WERI-Rb-1 (cell line): Measurements from ENCODE around the gene AGBL1.

ENCODE experiments used
- DNase-seq: peaks from one replicate; pipeline ENCODE4 v3.0.0-alpha.2; 2020
- H3K27ac ChIP-seq: fragments of 250-450 bp; sonication (Bioruptor Pico); 2 replicates; pipeline ENCODE4 v1.5.1; 2020; ENCODE audit warnings: mild to moderate bottlenecking, moderate library complexity
- H3K27me3 ChIP-seq: fragments of 250-450 bp; sonication (Bioruptor Pico); 2 replicates; pipeline ENCODE4 v1.5.1; 2021; ENCODE audit warnings: mild to moderate bottlenecking, low read depth, moderate library complexity; ENCODE audit not compliant: insufficient read depth, severe bottlenecking
- H3K36me3 ChIP-seq: fragments of 250-450 bp; sonication (Bioruptor Pico); 2 replicates; pipeline ENCODE4 v1.5.1; 2020; ENCODE audit warnings: mild to moderate bottlenecking, moderate library complexity
- H3K4me3 ChIP-seq: 2 replicates; pipeline ENCODE4 v1.5.1; 2011; ENCODE audit warnings: low read depth, mild to moderate bottlenecking, control low read depth, low read length
- H3K9me3 ChIP-seq: fragments of 250-450 bp; sonication (Bioruptor Pico); 2 replicates; pipeline ENCODE4 v1.5.1; 2021; ENCODE audit warnings: mild to moderate bottlenecking, moderate library complexity; ENCODE audit not compliant: severe bottlenecking
- CTCF ChIP-seq: IDR thresholded peaks from 2 replicates; pipeline ENCODE4 v1.5.1; 2011; ENCODE audit warnings: low read depth, mild to moderate bottlenecking, control low read depth, inconsistent platforms, low read length

Gene AGBL1

GRCh38 chr15:86802244-86802643 lies 722.6 kb downstream of the AGBL1 start:
- H3K27me3 ChIP-seq: peaks cover 48% of the 10 kb centered on the region
- no peak overlapping the region for H3K27ac ChIP-seq
- H3K9me3 ChIP-seq: no peaks in the 10 kb centered on the region
- no peak for TF ChIP-seq CTCF
- no peak for DNase-seq
- H3K36me3 ChIP-seq: no peaks in the 10 kb centered on the region
- H3K4me3 ChIP-seq: no peak overlapping the region

DNA sequence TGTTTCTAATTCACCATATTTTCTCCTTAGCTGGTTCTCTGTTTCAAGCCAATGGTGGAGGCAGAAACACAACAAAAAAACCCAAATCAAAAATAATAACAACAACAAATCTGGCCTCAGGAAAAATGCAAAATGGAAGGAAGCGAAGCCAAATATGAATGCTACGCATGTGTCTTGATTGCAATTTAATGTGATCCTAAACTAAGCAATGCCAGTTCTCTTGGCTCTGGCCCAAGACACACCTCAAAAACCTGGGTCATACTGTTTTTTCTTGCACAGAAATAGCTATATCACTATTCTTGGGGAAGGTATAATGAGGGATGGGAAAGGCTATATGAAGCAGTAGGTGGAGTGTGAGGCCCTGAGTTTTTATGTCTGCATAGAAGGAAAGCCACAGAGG lies 724.7 kb downstream of the AGBL1 start:
- Histone ChIP-seq H3K27ac (no peak overlapping the region), H3K4me3 (no peak overlapping the region), H3K27me3 (peaks cover 44% of the 10 kb centered on the region), H3K36me3 (no peaks in the 10 kb centered on the region), H3K9me3 (no peaks in the 10 kb centered on the region)
- DNase-seq: no peak
- TF ChIP-seq CTCF: no peak

GRCh38 chr15:86810329-86810728 lies 730.7 kb downstream of the AGBL1 start:
- DNase-seq: no peak
- no peak for TF ChIP-seq CTCF
- Histone ChIP-seq H3K27me3 (peaks cover 23% of the 10 kb centered on the region), H3K4me3 (no peak overlapping the region), H3K36me3 (no peaks in the 10 kb centered on the region), H3K9me3 (no peaks in the 10 kb centered on the region), H3K27ac (no peak overlapping the region)

DNA sequence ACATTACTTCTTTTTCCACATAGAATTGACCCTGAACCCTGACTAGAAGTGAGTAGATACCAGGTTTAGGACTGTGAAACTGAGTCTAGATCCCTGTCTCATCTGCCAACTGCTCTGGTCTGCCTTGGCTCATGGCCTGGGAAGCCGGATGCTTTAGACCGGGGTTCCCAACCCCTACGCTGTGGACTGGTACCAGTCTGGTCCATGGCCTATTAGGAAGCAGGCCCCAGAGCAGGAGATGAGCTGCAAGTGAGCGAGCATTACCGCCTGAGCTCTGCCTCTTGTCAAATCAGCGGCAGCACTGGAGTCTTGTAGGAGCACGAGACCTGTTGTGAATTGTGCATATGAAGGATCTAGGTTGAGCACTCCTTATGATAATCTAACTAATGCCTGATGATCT lies 734.2 kb downstream of the AGBL1 start:
- no peak overlapping the region for H3K27ac ChIP-seq
- DNase-seq: no peak
- TF ChIP-seq CTCF: no peak
- H3K27me3 ChIP-seq: peaks cover 19% of the 10 kb centered on the region
- no peaks in the 10 kb centered on the region for H3K9me3 ChIP-seq
- H3K36me3 ChIP-seq: no peaks in the 10 kb centered on the region
- no peak overlapping the region for H3K4me3 ChIP-seq

DNA sequence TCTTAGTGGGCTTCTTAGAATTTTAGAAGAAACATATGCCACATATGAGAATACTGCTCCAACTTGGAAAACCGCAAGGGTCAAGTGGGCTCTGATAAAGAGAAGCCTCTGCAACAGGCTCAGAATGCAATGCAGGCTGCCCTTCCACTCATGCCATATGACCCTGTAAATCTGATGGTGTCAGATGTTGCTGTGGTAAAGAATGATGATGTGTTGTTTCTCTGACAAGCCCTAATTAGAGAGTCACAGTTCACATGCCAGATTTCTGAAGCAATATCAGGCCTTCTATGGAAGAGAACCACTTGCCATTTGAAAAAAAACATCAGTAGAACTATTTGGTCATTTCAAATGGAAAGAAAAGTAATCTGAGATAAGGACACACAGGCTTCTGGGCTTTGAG lies 749.6 kb downstream of the AGBL1 start:
- peaks cover 12% of the 10 kb centered on the region for H3K27me3 ChIP-seq
- H3K4me3 ChIP-seq: no peak overlapping the region
- no peak for DNase-seq
- H3K9me3 ChIP-seq: no peaks in the 10 kb centered on the region
- no peaks in the 10 kb centered on the region for H3K36me3 ChIP-seq
- TF ChIP-seq CTCF: no peak
- H3K27ac ChIP-seq: no peak overlapping the region

DNA sequence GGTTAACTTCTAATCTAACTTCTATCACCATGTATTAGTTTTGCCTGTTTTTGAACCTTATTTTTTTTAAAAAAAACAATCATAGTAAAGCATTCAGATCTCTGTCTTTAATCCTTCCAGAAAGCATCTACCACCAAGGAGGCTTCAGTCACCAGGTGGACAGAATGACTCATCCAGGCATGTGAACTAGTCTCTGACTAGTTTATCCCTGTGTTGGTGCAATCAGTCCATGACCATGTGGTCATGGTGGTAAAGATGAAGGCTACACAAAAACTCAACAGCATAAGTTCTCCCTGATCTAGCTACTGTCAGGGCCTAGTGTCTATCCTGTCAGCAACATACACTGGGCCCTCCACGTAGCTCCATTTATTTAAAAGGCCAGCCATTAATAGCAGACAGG lies 750.6 kb downstream of the AGBL1 start:
- no peak for TF ChIP-seq CTCF
- Histone ChIP-seq H3K36me3 (no peaks in the 10 kb centered on the region), H3K27ac (no peak overlapping the region), H3K4me3 (no peak overlapping the region), H3K27me3 (peaks cover 17% of the 10 kb centered on the region), H3K9me3 (no peaks in the 10 kb centered on the region)
- no peak for DNase-seq
